H7 (cell line): ENCODE results near the gene ZNF185. TPM values are rescaled to one million over a fixed set of nuclear protein-coding genes. Genes with fewer than 3 reads are reported as not detected.

Experiments
- DNase-seq: peaks from one replicate; pipeline ENCODE4 v3.0.0; 2012
- H3K27me3 ChIP-seq: 2 replicates; pipeline ENCODE4 v1.6.0; 2011; ENCODE audit warnings: mild to moderate bottlenecking, low read length; ENCODE audit not compliant: control insufficient read depth, insufficient read depth
- H3K36me3 ChIP-seq: replicated peaks from 2 replicates; pipeline ENCODE4 v1.5.1; 2011; ENCODE audit warnings: low read length; ENCODE audit not compliant: control insufficient read depth, insufficient read depth
- H3K4me3 ChIP-seq: 2 replicates; pipeline ENCODE4 v1.5.1; 2011; ENCODE audit warnings: low read depth, mild to moderate bottlenecking, control low read depth, low read length, moderate library complexity; ENCODE audit not compliant: insufficient read depth
- total RNA-seq: library from RNA; depleted of rRNA; stranded (reverse); fragments of >200 nt; shearing (Covaris generic); gene quantifications from 2 replicates; pipeline ENCODE4 v1.2.3, GENCODE V29; 2014

The ZNF185 gene
- total RNA-seq, 1 experiment from 2014 or later, result 7.8 TPM

DNA sequence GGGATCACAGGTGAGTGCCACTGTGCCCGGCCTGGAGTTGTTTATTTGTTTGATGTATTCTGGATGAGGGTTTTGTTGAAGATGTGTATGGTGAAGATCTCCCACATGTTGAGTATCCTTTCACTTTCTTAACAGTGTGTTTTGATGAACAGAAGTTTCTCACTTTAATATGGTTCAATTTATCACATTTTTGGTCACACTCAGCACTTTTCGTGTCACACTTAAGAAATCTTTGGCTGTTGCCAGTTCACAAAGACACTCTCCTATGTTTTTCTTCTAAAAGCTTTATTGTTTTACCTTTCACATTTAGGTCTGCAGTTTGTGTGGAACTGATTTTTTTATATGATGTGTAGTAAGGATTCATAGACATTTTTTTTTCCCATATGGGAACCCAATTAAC lies 16.6 kb upstream of the ZNF185 start:
- Histone ChIP-seq H3K4me3 (no peak overlapping the region), H3K27me3 (no peaks in the 10 kb centered on the region), H3K36me3 (no peaks in the 10 kb centered on the region)
- DNase-seq, result no peak

DNA sequence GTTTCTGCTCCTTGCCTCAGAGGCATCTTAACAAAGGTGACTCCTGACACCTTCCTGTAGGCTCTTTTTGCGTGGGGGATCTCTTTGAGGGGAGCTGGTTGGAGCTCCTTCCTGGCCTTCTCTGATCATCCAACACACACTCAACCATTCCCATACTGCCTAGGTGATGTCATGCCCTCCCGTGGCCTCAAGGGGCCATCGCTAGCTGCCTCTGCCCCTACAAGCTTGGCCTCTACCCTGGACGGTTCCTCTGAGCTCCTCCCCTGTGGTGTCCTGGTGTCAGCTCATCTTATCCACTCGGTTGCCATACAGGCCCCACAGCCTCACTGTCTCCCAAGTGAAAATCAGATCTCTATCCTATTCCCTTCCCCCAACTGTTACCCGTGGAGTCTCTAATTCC lies 13.7 kb upstream of the ZNF185 start:
- peak; percentile 58 for DNase-seq
- H3K27me3 ChIP-seq, result no peaks in the 10 kb centered on the region
- H3K4me3 ChIP-seq, result no peak overlapping the region
- no peaks in the 10 kb centered on the region for H3K36me3 ChIP-seq

DNA sequence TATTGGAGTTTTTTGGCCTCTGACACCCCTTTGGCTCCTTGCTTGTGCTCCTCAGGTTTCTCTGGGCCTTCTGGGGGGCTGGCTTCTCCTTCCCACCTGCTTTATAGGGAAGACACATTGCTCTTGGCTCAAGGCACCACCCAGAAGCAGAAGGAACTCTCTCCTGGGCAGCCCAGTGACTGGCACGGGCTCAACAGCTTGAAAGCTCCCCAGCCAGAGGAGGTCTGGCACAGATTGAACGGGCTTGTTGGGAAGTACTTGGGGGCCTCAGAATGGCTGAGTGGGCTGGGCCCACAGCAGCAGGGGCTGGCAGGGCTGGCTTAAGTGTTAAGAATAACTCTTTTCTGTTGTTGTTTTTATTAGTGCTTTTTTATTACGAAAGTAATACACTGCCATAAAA lies 11.2 kb upstream of the ZNF185 start:
- peaks cover 6% of the 10 kb centered on the region for H3K27me3 ChIP-seq
- DNase-seq, result no peak
- no peak overlapping the region for H3K4me3 ChIP-seq
- no peaks in the 10 kb centered on the region for H3K36me3 ChIP-seq

- H3K4me3 ChIP-seq, result no peak overlapping the region
- no peak for DNase-seq
- peaks cover 6% of the 10 kb centered on the region for H3K27me3 ChIP-seq
- no peaks in the 10 kb centered on the region for H3K36me3 ChIP-seq
Measured at GRCh38 chrX:152892499-152892898, 5.4 kb upstream of the ZNF185 start.

DNA sequence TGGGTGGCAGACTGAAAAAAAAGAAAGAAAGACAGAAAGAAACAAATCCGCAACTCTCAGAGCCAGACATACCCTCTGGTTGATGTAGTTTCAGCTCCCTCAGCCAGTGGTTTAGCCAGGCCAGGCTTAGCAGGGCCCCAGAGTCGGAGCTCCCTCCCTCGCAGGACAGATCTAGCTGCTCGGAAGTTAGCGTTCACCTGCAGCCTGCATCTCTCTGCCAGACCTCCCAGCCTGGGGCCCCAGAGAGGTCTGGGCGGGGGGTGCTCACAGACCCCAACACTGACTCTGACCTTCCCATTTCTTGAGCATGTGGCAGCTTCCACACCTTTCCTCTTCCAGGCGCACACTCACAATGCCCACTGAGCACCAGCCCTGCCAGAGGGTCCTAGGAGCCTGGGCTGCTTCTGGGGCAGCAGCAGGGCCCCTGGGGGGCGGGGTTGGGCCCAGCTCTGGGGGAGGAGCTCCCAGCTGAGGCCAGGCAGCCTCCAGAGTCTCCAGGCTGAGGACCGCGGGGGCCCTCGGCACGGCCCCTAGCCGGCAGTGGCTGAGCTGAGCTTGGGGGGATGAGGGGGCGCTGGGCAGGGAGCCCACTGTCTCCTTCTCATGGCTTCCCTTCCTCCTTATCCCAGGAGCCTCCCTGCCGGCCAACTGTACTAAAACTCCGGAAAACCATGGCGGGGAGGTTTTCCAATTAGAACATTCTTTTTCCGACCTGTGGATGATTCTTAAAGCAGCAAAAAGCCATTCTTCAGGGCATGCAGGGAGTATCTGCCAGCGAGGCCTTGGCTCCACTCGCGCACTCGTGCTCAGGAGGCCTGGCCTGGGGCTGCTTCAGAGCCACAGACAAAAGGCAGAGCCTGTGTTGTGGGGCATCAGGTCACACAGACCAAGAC lies 4.6 kb upstream of the ZNF185 start:
- H3K27me3 ChIP-seq, result peaks cover 6% of the 10 kb centered on the region
- H3K4me3 ChIP-seq, result no peak overlapping the region
- H3K36me3 ChIP-seq, result no peaks in the 10 kb centered on the region
- peak; percentile 80 for DNase-seq

DNA sequence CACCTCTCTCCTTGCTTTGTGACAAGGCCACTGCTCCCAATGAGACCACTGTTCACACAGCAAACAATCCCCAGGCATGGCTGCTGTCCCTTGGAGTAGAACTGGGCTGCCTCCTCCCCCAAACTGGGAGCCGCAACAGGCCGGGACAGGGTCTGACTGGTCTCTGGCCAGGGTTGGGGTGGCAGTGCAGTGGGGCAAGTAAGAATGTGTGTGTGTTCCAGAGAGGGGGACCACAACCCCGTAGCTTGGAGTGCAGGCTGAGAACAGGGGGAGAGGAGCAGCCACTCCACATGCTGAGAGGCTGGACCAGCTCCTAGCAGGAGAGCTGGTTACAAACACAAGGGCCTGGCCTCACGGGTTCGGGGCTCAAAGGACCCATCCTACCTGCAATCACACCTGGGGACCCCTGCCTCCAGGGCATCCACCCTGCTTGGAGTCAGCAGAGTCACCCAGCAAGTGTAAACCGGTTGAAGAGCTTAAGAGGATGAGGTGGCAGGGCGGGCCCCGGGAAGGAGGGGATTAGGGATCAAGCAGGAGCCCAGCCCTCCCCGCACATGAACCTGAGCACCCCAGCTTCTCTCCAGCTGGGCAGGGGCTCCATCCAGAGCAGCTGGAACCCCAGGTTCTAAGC lies 3.8 kb upstream of the ZNF185 start:
- H3K36me3 ChIP-seq, result no peaks in the 10 kb centered on the region
- H3K27me3 ChIP-seq, result peaks cover 6% of the 10 kb centered on the region
- H3K4me3 ChIP-seq, result no peak overlapping the region
- DNase-seq, result no peak

DNA sequence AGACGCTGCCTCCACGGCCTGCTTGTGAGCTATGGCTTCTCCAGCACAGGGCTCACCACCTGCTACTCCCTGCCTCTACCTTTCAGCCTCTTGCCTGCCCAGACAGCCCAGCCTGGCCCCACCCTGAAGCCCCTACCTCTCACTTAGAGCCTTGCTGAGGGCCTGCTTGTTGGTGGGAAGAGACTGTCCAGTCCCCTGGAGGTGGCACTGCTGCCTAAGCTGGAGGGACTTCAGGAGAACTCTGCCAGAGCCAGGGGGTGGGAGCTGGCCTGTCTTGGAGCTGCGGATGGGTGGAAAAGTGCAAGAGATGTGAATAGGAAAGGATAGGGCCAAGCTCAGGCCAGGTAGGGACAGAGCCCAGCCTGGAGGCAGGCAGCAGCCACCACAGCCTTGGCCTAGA lies 2.7 kb upstream of the ZNF185 start:
- no peak overlapping the region for H3K4me3 ChIP-seq
- no peak for DNase-seq
- H3K27me3 ChIP-seq, result peaks cover 2% of the 10 kb centered on the region; the same call in 1 of the 2 replicates

DNA sequence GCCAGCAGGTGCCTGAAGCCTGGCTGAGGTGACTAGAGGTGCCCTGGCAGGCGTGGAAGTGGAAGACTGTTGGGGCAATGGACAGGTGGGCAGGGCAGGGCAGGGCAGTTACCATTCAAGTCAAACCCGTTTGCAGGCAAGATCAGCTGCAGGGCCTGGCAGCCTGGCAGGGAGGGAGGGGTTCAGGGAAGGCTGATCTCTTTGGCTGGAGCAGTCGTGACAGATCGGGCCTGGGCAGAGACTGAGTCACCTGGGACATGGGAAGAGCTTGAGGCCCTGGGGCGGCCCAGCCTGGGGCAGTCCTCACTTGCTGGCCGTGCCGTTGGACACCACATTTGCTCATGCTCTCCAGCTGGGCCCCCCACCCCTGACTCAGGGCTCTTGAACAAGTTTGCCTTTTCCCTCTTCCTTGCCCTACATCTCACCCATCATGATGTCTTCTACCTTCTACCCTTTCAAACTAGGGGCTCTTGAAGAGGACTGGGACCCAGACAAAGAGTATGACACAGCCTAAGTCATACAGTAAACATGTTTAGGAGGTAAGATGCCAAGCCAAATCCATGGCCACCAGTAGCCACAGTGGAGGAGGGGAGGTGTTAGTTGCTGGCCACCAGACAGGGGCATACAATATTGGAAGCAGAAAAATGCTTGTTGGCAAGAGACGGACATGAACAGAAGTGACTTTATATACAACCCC lies 2.0 kb upstream of the ZNF185 start:
- DNase-seq, result no peak
- Histone ChIP-seq H3K36me3 (no peaks in the 10 kb centered on the region), H3K27me3 (no peaks in the 10 kb centered on the region), H3K4me3 (no peak overlapping the region)

More for the DNA sequence above, 2.7 kb upstream of the ZNF185 start:
- H3K36me3 ChIP-seq, result no peaks in the 10 kb centered on the region

GRCh38 chrX:152896450-152896849 lies 1.4 kb upstream of the ZNF185 start:
- Histone ChIP-seq H3K4me3 (no peak overlapping the region), H3K36me3 (no peaks in the 10 kb centered on the region), H3K27me3 (no peaks in the 10 kb centered on the region)
- no peak for DNase-seq

DNA sequence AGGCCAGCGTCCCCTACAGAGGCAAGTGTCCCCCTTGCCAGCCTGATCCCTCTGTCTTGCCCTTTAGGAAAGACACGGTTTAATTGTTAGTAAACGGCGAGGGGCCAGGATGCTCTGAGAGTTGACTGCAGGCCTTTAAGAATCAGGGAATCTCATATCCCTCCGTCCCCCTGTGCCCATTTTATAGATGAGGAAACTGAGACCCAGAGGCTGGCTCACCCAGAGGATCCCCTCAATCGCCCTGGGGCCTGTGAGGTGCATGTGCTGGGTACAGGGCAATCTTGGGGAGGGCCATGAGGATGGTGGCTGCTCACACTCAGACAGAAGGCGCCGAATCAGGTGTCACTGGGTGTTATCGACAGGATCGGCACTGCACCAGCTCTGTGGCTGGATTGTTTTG lies 575 bp downstream of the ZNF185 start:
- H3K27me3 ChIP-seq, result no peaks in the 10 kb centered on the region
- DNase-seq, result no peak
- peak overlapping the region; percentile 43 for H3K4me3 ChIP-seq
- H3K36me3 ChIP-seq, result no peaks in the 10 kb centered on the region

GRCh38 chrX:152899111-152899873 lies 1.4 kb downstream of the ZNF185 start:
- H3K4me3 ChIP-seq, result no peak overlapping the region
- no peak for DNase-seq
- no peaks in the 10 kb centered on the region for H3K27me3 ChIP-seq
- no peaks in the 10 kb centered on the region for H3K36me3 ChIP-seq

DNA sequence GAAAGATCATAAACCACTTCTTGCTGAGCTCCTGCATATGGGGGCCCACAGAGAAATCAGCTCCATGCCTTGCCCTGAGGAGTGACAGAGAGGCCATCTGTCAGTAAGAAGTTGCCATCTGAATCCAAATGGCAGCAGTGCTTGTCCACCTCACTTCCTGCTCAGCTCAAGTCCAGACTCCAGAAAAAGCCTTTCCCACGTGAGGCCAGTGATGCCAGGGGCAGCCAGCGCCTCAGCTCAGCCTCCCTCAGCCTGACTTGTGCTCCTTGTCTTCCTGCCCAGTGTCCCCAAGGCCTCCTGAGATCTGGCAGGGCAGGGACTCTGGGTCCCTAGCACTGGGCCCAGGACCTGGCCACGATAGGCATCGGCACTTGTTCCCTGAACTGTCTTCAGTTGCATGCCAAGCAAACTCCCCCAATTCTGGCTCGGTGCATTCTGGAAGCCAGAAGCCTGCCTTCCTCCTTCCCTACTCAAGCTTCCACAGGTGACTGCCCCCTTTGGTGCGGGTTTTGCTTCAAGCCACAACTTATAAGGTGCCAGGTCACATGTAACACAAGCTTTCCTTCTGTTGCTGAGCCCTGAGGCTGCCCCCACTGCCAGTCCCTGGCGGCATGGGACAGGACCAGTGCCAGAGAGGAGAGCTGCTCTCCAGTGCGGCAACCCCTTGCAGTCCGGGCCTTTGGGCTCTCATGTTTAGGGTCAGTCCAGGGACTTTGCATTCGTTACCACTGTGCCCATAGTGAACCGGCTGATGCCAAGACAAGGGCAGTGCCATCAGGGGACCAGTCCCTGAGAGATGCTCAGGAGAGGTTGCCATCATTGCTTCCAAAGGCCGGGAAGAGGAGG lies 2.2 kb downstream of the ZNF185 start:
- H3K4me3 ChIP-seq, result no peak overlapping the region
- DNase-seq, result no peak
- H3K27me3 ChIP-seq, result no peaks in the 10 kb centered on the region
- no peaks in the 10 kb centered on the region for H3K36me3 ChIP-seq

DNA sequence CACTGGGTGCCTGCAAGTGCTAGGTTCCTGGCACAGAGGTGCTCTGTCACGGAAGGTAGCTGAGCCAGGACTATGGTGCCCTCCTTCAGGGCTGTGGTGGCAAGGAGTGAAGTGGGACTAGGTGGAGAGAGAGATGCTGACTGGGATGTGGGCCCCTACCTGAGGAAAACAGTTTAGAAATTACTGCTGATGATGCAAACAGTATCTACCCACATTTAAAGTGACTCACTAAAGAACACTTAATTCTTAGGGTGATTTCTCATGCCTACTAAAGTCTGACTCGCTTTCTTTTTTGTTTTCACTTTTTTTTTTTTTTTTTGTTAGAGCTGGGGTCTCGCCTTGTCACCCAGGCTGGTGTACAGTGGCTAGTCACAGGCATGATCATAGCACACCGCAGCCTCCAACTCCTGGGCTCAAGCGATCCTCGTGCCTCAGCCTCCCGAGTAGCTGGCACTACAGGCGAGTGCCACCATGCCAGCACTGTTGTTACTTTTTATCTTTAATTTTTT lies 3.1 kb downstream of the ZNF185 start:
- no peak for DNase-seq
- no peaks in the 10 kb centered on the region for H3K36me3 ChIP-seq

More for the DNA sequence above, 3.1 kb downstream of the ZNF185 start:
- no peak overlapping the region for H3K4me3 ChIP-seq
- H3K27me3 ChIP-seq, result no peaks in the 10 kb centered on the region
